B cell (primary cell): ENCODE measurements around the gene RICTOR. TPM values are rescaled to one million over a fixed set of nuclear protein-coding genes. Genes with fewer than 3 reads are reported as not detected.

ENCODE experiments used
- ATAC-seq: fragments of 200-7000 bp; cut with Tn5 transposase; one replicate; pipeline ENCODE4 v1.10.0; 2021; ENCODE audit warnings: low read depth, mild to moderate bottlenecking, moderate number of reproducible peaks, moderate library complexity
- CTCF ChIA-PET: fragments of 350-600 bp; sonication (Branson Sonifier 250); formaldehyde crosslinking; loops from one replicate; lab custom pipeline; 2021; ENCODE audit warnings: antibody characterized with exemption, inconsistent platforms; lab: Charles Lee
- POLR2A ChIA-PET: fragments of 350-600 bp; sonication (Branson Sonifier 250); formaldehyde crosslinking; loops from one replicate; lab custom pipeline; 2021; ENCODE audit warnings: antibody characterized with exemption; lab: Charles Lee
- DNase-seq: peaks from one replicate; pipeline ENCODE4 v3.0.0; 2013
- H2AFZ ChIP-seq: 2 replicates; pipeline ENCODE4 v1.6.1; 2012; ENCODE audit warnings: mild to moderate bottlenecking, low read depth, low read length; ENCODE audit not compliant: insufficient read depth, poor library complexity, severe bottlenecking
- H3K27ac ChIP-seq, 2 donors: 1 replicate in 1 of 2; 2 replicates in 1 of 2; pipeline ENCODE4 v1.5.1; 2012 to 2013; ENCODE audit warnings: low read length in 2 of 2, mild to moderate bottlenecking in 2 of 2, moderate library complexity in 1 of 2
- H3K27me3 ChIP-seq, 4 experiments: fragments of 200-600 bp in 1 of 4; sonication (generic) in 1 of 4; replicated peaks in 1 of 4; 1 replicate in 2 of 4; 2 replicates in 2 of 4; pipeline versions ENCODE4 v1.6.1 to v1.7.0; 2013 to 2016; ENCODE audit warnings: low read length in 3 of 4, mild to moderate bottlenecking in 2 of 4, mixed read lengths in 1 of 4, moderate library complexity in 1 of 4; ENCODE audit not compliant: insufficient read depth in 4 of 4, control insufficient read depth in 3 of 4; ENCODE audit errors: control extremely low read depth in 1 of 4
- H3K36me3 ChIP-seq, 2 experiments: replicated peaks in 1 of 2; 1 replicate in 1 of 2; 2 replicates in 1 of 2; pipeline versions ENCODE4 v1.6.1 to v1.7.1; 2013; ENCODE audit warnings: low read length in 1 of 2; ENCODE audit not compliant: insufficient read depth in 2 of 2, control insufficient read depth in 1 of 2; ENCODE audit errors: control extremely low read depth in 1 of 2, extremely low read depth in 1 of 2
- H3K4me1 ChIP-seq, 2 donors: fragments of 200-600 bp in 1 of 2; sonication (generic) in 1 of 2; 1 replicate in 1 of 2; 2 replicates in 1 of 2; pipeline versions ENCODE4 v1.5.1 to v1.6.1; 2013 to 2017; ENCODE audit warnings: low read length in 2 of 2; ENCODE audit not compliant: control insufficient read depth in 2 of 2, insufficient read depth in 2 of 2
- H3K4me2 ChIP-seq: replicated peaks from 2 replicates; pipeline ENCODE3; 2012; ENCODE audit warnings: mild to moderate bottlenecking, low read depth, low read length; ENCODE audit not compliant: poor library complexity, severe bottlenecking
- H3K4me3 ChIP-seq, 5 experiments: fragments of 200-600 bp in 1 of 5; sonication (generic) in 1 of 5; 1 replicate in 3 of 5; 2 replicates in 2 of 5; pipeline versions ENCODE4 v1.5.1 to v1.7.0; 2011 to 2016; ENCODE audit warnings: low read length in 4 of 5, mild to moderate bottlenecking in 4 of 5, low read depth in 2 of 5, control low read depth in 1 of 5, moderate library complexity in 1 of 5; ENCODE audit not compliant: insufficient read depth in 1 of 5; ENCODE audit errors: control extremely low read depth in 1 of 5, extremely low read depth in 1 of 5
- H3K79me2 ChIP-seq: fragments of 200-600 bp; sonication (generic); one replicate; pipeline ENCODE4 v1.6.0; 2016; ENCODE audit warnings: low read length; ENCODE audit not compliant: control insufficient read depth, insufficient read depth
- H3K9ac ChIP-seq: fragments of 200-600 bp; sonication (generic); 2 replicates; pipeline ENCODE4 v1.6.1; 2017; ENCODE audit warnings: mild to moderate bottlenecking, low read length, moderate library complexity
- H3K9me3 ChIP-seq, 3 donors: one replicate each; pipeline versions ENCODE4 v1.6.1 to v1.7.1; 2013; ENCODE audit warnings: low read length in 2 of 3; ENCODE audit not compliant: control insufficient read depth in 2 of 3, insufficient read depth in 1 of 3; ENCODE audit errors: control extremely low read depth in 1 of 3
- H4K20me1 ChIP-seq: 2 replicates; pipeline ENCODE4 v1.6.0; 2012; ENCODE audit warnings: mild to moderate bottlenecking, low read length; ENCODE audit not compliant: insufficient read depth, control insufficient read depth, poor library complexity, severe bottlenecking
- H3K27ac Mint-ChIP-seq: one replicate; pipeline ENCODE4 v1.8.0; 2021; ENCODE audit warnings: mixed read lengths
- H3K27me3 Mint-ChIP-seq: one replicate; pipeline ENCODE4 v1.8.0; 2021; ENCODE audit warnings: mixed read lengths
- H3K4me1 Mint-ChIP-seq: one replicate; pipeline ENCODE4 v1.8.0; 2021; ENCODE audit warnings: mixed read lengths
- H3K4me3 Mint-ChIP-seq: one replicate; pipeline ENCODE4 v1.8.0; 2021; ENCODE audit warnings: mixed read lengths
- H3K9me3 Mint-ChIP-seq: one replicate; pipeline ENCODE4 v1.8.0; 2022; ENCODE audit warnings: mixed read lengths; ENCODE audit not compliant: insufficient read depth
- EZH2 ChIP-seq: IDR thresholded peaks from 2 replicates; pipeline ENCODE4 v1.6.1; 2012; ENCODE audit warnings: borderline replicate concordance, low read depth, mild to moderate bottlenecking, moderate library complexity, low read length; ENCODE audit not compliant: insufficient read depth, poor library complexity, severe bottlenecking
- WGBS: methylation state at CpG from one replicate; pipeline ENCODE4 v1.1.5; 2013; ENCODE audit warnings: missing lambda C conversion rate; ENCODE audit not compliant: insufficient coverage; 5-methylcytosine and 5-hydroxymethylcytosine counted together
- intact Hi-C: fragments of 100-400 bp; cut with micrococcal nuclease; formaldehyde crosslinking; loops from one replicate; pipeline ENCODE4 v1.10.0; 2022
- polyA plus RNA-seq: library from polyadenylated mRNA; depleted of rRNA; stranded (reverse); fragments of >200 nt; gene quantifications from 2 replicates; pipeline ENCODE4 v1.2.3, GENCODE V29; 2012
- total RNA-seq, 2 donors: library from RNA; stranded (reverse); fragments of 120-200 nt in 1 of 2; gene quantifications; 1 replicate in 1 of 2; 2 replicates in 1 of 2; pipeline versions ENCODE4 v1.2.3 to v1.2.4, GENCODE V29; 2013 to 2022
- TF ChIP-seq, protein P1 (sequence below): fragments of 200-600 bp; IDR thresholded peaks from one replicate; pipeline ENCODE4 v1.8.0; 2022; ENCODE audit warnings: antibody characterized with exemption, mild to moderate bottlenecking

The RICTOR gene
- total and polyA plus RNA-seq, 2 donors (not counting 1 experiment from before 2014, with no cell fraction given) = 15.4 to 84.3 TPM

DNA sequence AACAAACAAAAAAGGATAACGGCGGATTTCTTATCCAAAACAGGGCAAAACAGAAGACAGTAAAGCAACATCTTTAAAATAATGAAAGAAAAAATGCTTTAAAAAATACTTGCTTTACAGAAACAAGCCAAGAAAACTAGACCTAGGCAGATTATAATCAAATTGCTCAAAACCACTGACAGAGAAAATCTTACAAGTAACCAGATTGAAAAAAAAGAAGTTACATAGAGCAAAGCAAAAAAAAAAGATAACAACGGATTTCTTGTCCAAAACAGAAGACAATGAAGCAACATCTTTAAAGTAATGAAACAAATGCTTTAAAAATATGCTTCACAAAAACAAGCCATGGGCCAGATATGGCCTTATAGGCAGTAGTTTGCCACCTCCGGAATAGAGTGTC lies 51.1 kb downstream of the RICTOR start:
- no peak for TF ChIP-seq EZH2
- TF ChIP-seq, protein P1, sequence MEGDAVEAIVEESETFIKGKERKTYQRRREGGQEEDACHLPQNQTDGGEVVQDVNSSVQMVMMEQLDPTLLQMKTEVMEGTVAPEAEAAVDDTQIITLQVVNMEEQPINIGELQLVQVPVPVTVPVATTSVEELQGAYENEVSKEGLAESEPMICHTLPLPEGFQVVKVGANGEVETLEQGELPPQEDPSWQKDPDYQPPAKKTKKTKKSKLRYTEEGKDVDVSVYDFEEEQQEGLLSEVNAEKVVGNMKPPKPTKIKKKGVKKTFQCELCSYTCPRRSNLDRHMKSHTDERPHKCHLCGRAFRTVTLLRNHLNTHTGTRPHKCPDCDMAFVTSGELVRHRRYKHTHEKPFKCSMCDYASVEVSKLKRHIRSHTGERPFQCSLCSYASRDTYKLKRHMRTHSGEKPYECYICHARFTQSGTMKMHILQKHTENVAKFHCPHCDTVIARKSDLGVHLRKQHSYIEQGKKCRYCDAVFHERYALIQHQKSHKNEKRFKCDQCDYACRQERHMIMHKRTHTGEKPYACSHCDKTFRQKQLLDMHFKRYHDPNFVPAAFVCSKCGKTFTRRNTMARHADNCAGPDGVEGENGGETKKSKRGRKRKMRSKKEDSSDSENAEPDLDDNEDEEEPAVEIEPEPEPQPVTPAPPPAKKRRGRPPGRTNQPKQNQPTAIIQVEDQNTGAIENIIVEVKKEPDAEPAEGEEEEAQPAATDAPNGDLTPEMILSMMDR = no peak
- H3K4me1 ChIP-seq = peaks cover 0 to 2% of the 10 kb centered on the region in 2 donors
- H3K9ac ChIP-seq = no peak overlapping the region
- no peaks in the 10 kb centered on the region for H3K27me3 ChIP-seq
- Mint-ChIP-seq H3K27me3 (no peaks in the 10 kb centered on the region), H3K27ac (no peak overlapping the region), H3K9me3 (peaks cover 10% of the 10 kb centered on the region), H3K4me3 (no peak overlapping the region), H3K4me1 (peaks cover 28% of the 10 kb centered on the region)
- peaks cover 8 to 31% of the 10 kb centered on the region in 2 experiments for H3K36me3 ChIP-seq
- ChIA-PET CTCF (interaction anchor here (2.0 kb wide), 1 partner anchor 58 kb away, joined by 5 read pairs; no protein-coding TSS in a partner anchor), POLR2A (no interaction called here)
- no peak overlapping the region for H2AFZ ChIP-seq
- peaks cover 77% of the 10 kb centered on the region for H3K79me2 ChIP-seq
- no peak overlapping the region for H3K27ac ChIP-seq
- WGBS = no CpG with 5 or more reads among the region's 4 CpGs
- H4K20me1 ChIP-seq = peaks cover 77% of the 10 kb centered on the region
- H3K4me3 ChIP-seq = no peak overlapping the region
- peaks cover 1 to 16% (median 15%) of the 10 kb centered on the region in 3 donors for H3K9me3 ChIP-seq
- intact Hi-C loops = loop anchor here (5.0 kb wide), 1 partner anchor 39 kb away; no protein-coding TSS in a partner anchor
- no peak for ATAC-seq
- no peak overlapping the region for H3K4me2 ChIP-seq
- DNase-seq = no peak

DNA sequence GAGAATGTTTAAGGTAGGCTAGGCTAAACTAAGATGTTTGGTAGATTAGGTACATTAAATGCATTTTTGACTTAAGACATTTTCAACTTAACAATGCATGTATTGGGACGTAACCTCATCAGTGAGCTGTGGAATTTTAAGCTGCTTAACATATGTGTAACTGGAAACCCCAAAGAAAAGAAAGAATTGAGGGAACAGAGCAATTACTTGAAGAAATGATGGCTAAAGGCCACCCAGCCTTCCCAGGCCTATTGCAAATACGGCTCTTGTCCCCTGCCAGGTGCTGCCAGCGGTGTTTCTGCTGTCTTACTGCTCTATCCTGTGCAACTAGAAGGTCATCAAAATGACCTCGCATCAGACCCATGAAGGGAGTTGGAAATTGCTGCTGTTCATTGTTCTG lies 52.0 kb downstream of the RICTOR start:
- TF ChIP-seq EZH2 = no peak
- TF ChIP-seq, protein P1 = no peak
- 100% methylated on average over 3 of the region's 4 CpGs for whole genome bisulfite sequencing
- Histone ChIP-seq H3K4me3 (no peak overlapping the region), H3K27me3 (no peaks in the 10 kb centered on the region), H3K9ac (no peak overlapping the region), H4K20me1 (peaks cover 82% of the 10 kb centered on the region), H3K79me2 (peaks cover 72% of the 10 kb centered on the region), H3K36me3 (peaks cover 8 to 31% of the 10 kb centered on the region in 2 experiments), H3K4me1 (peaks cover 0 to 2% of the 10 kb centered on the region in 2 donors), H3K4me2 (no peak overlapping the region), H3K27ac (no peak overlapping the region), H2AFZ (no peak overlapping the region), H3K9me3 (peaks cover 1 to 13% (median 13%) of the 10 kb centered on the region in 3 donors)
- ChIA-PET CTCF (interaction anchor here (0.6 to 2.0 kb wide), 2 partner anchors 49 to 59 kb away, joined by 3 to 5 read pairs; no protein-coding TSS in a partner anchor), POLR2A (no interaction called here)
- intact Hi-C loops = loop anchor here (5.0 kb wide), 1 partner anchor 40 kb away; no protein-coding TSS in a partner anchor
- peaks cover 27% of the 10 kb centered on the region for H3K4me1 Mint-ChIP-seq
- no peak overlapping the region for H3K4me3 Mint-ChIP-seq
- H3K27me3 Mint-ChIP-seq = no peaks in the 10 kb centered on the region
- no peak overlapping the region for H3K27ac Mint-ChIP-seq
- peaks cover 5% of the 10 kb centered on the region for H3K9me3 Mint-ChIP-seq
- no peak for DNase-seq
- no peak for ATAC-seq
